HG03354 (cell line): ENCODE measurements around the gene GCSH.

Source experiments
- ATAC-seq: cut with Tn5 transposase; IDR thresholded peaks from one replicate; pipeline ENCODE4 v1.9.1; 2021; ENCODE audit warnings: mild to moderate bottlenecking; ENCODE audit not compliant: unreplicated experiment, poor library complexity, severe bottlenecking

The GCSH gene

GRCh38 chr16:81061871-81062608 lies 34.2 kb downstream of the GCSH start:
- ATAC-seq, result no peak

DNA sequence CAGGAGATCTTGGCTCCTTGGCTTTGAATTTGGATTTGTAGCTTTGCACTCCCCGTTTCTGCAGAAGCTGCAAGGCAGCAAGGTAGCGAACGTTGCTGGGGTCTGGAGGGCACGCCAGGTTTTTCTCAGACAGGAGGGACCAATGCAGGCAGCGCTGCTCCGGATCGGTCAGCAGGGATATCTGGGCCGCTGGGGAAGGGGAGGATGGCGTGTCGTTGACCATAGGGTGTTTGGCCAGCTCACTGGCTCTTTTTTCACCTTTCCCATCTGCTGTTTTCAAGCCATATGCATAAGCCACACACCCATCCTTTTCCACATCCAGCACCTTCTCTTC lies 34.9 kb downstream of the GCSH start:
- ATAC-seq, result no peak

DNA sequence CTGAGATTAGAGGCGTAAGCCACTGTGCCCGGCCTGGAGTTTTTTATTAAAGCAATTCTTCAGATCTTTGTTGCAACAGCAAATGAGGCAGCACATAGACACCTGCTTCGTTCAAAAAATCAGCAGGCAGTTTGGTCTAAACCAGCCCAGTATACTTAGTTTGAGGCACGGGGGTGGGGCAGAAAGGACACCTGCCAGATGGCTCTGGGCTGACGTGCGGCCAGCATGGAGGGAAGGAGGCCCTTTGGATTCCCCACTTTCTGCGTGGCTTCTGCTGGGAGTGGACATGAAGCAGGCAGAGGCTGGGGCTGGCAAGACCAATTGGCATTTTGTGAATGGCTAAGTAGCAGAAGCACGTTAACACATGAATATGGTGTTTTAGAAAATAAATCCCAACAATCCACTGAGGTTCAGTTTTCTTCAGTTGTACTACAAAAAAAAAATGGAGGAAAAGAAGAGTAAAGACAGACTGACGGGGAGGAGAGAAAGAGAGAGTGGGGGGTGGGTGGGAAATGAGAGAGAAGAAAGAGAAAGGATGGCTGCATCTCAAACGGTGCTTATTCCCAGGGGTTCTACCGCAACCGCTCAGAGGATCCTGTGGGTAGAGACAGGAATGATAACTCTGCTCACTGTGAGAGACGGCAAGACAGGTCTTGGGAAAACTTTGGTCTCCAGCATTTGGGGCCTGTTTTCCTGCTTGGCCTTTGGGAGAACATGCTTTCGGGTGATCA lies 35.5 kb downstream of the GCSH start:
- no peak for ATAC-seq

DNA sequence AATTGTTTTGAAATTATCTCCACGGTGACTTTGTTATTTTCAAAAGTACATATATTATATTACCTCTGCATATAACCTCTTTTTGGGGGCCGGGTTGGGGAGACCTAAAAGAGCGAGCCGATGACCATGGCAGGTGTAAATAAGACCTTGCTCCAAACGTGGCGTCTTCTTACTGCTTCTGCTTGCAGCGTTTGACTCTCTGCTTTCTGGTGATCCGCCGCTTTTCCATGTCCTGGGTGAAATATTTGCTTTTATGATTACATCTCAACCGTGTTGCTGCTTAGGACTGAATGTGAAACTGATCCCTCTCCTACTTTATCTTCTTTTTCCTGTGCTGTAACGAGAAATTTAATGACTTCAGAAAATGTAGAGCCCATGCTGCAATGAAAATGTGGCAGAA lies 42.4 kb downstream of the GCSH start:
- ATAC-seq, result no peak

DNA sequence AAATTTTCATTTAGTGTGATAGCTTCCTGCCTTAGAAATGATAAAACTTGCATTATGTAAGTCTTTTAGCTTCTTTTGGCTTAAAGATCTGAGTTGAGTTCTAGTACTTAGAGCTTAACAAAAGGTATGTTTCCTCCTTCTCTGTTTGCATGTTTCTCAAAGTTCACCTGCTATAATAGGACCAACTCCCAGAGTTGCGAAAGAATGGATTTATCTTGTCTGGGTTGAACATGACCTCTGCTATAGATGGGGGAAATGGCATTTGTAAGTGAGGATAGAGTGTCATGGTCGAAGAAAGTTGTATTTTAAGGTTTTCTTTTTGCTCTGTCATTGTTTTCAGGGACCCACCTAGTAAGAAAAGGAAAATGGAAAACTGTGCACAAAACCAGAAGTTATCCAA lies 53.4 kb downstream of the GCSH start:
- ATAC-seq, result no peak

DNA sequence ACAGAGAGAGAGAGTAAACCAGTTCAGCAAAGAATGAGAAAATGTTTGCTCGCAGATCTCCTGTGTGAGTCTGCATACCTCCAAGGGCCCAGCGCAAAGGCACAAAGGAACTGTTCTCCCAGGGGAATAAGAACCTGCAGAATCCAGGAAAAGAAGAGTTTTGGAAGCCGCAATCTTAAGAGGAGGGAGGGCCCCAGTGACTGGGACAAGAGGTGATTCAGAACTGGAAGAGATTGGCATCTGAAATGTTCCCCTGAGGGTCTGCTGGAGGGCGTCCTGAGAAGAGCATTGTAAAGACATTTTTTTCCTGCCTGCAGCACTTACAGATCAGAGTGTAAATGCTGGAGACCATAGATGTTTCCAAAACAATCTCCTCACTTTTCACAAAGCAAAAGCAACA lies 54.5 kb downstream of the GCSH start:
- ATAC-seq, result no peak

DNA sequence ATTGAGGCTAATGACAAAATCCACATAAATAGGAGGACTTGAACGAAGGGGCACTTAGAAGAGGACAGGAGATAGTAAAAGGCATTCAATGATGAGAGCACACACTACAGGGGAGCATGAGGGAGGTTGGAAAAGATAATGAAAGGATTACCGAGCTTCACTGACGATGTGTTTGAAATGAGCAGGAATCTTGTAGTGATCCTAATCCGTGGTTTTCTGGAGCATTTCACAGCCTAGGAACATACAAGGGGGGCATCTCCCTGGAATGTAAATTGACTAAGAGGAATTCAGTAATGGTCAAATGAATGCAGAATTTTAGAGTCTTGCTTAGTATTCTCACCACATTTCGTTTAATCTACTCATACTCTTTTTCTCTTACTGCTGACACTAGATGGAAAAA lies 55.4 kb downstream of the GCSH start:
- no peak for ATAC-seq

- ATAC-seq, result no peak
Measured at GRCh38 chr16:81040131-81040530, 56.1 kb downstream of the GCSH start.

GRCh38 chr16:81036751-81037350 lies 59.3 kb downstream of the GCSH start:
- ATAC-seq, result no peak

- peak; percentile 64 for ATAC-seq
Measured at GRCh38 chr16:81035975-81036750, 60.0 kb downstream of the GCSH start.

DNA sequence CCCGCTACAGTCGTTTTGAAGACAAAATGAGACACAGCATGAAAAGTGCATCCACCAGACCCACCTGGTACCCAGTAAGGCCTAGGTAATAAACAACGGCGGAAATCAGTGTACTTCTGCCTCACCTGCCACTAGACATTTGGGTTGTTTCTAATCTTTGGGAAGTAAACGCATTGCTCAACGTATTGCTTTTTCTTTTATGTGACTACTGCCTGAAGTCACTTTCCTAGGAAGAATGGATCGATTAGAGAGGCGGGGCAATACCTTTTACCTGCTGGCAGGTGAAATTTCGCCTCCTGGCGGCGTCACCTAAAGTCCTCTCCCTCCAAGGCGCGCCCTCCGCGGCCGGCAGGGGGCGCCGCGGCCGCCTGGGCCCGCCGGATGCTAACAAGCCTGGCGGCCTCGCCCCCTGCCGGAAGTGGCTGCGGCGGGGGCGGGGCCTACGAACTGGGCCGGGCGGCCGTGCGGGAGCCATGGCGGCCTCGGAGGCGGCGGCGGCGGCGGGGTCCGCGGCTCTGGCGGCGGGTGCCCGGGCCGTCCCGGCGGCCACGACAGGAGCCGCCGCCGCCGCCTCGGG lies 60.7 kb downstream of the GCSH start, which contains the start of gene ATMIN:
Gene ATMIN, plus strand, starts transcription at position 445 of the 577 bp plus-strand sequence. Its CDS starts 29 bp downstream, at position 474.
- ATAC-seq, result peak; percentile 91
